Measurements from ENCODE around the gene SHE. TPM values are rescaled to one million over a fixed set of nuclear protein-coding genes. Genes with fewer than 3 reads are reported as not detected.

Gene SHE
- total RNA-seq, 2 experiments from 2014 or later, result not detected

DNA sequence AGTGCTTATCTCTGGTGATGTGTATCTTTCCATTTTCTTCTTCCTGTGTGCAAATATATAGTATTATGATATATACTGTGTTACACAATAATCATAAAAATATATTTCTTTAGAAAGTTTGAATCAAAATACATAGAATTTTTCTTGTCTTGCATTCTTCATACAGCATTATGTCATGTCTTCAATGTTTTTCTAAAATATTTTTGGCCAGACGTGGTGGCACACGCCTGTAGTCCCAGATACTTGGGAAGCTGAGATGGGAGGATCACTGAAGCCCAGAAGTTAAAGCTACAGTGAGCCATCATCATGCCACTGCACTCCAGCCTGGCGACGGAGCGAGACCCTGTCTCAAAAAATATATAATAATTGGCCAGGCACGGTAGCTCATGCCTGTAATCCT is 55.4 kb downstream of the SHE start:
- DNase-seq (ENCODE audit: low spot score), result no peak
- intact Hi-C loops (cut with micrococcal nuclease; ENCODE audit: unreplicated experiment), result no loop called here
- Histone ChIP-seq H3K4me1 (ENCODE audit: insufficient read depth, low read length, poor library complexity, severe bottlenecking) (no peaks in the 10 kb centered on the region), H3K9me3 (ENCODE audit: low read length) (no peaks in the 10 kb centered on the region), H3K27ac (ENCODE audit: low read depth, low read length, poor library complexity, severe bottlenecking) (no peak overlapping the region), H2AFZ (ENCODE audit: low read length) (no peak overlapping the region), H3K4me3 (ENCODE audit: low read depth, low read length, poor library complexity, severe bottlenecking) (no peak overlapping the region), H3K9me2 (ENCODE audit: insufficient read depth, low read length) (no peaks in the 10 kb centered on the region), H3K4me2 (ENCODE audit: low read length) (no peak overlapping the region), H3K79me2 (ENCODE audit: insufficient read depth, low read depth, low read length) (no peaks in the 10 kb centered on the region), H4K20me1 (ENCODE audit: insufficient read depth, low read length) (no peaks in the 10 kb centered on the region), H3K36me3 (ENCODE audit: insufficient read depth, low read length) (no peaks in the 10 kb centered on the region)
- ChIA-PET POLR2A (no interaction called here), CTCF (ENCODE audit: unreplicated experiment) (no interaction called here)
- no TSS peak for BruUV-seq (replicated peaks)
- TF ChIP-seq EZH2phosphoT487 (IDR thresholded peaks at IDR 0.05; ENCODE audit: borderline replicate concordance, low read depth, low read length), result no peak
- TF ChIP-seq, protein P1, sequence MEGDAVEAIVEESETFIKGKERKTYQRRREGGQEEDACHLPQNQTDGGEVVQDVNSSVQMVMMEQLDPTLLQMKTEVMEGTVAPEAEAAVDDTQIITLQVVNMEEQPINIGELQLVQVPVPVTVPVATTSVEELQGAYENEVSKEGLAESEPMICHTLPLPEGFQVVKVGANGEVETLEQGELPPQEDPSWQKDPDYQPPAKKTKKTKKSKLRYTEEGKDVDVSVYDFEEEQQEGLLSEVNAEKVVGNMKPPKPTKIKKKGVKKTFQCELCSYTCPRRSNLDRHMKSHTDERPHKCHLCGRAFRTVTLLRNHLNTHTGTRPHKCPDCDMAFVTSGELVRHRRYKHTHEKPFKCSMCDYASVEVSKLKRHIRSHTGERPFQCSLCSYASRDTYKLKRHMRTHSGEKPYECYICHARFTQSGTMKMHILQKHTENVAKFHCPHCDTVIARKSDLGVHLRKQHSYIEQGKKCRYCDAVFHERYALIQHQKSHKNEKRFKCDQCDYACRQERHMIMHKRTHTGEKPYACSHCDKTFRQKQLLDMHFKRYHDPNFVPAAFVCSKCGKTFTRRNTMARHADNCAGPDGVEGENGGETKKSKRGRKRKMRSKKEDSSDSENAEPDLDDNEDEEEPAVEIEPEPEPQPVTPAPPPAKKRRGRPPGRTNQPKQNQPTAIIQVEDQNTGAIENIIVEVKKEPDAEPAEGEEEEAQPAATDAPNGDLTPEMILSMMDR (conservative IDR thresholded peaks at IDR 0.05; ENCODE audit: low read length), result no peak

DNA sequence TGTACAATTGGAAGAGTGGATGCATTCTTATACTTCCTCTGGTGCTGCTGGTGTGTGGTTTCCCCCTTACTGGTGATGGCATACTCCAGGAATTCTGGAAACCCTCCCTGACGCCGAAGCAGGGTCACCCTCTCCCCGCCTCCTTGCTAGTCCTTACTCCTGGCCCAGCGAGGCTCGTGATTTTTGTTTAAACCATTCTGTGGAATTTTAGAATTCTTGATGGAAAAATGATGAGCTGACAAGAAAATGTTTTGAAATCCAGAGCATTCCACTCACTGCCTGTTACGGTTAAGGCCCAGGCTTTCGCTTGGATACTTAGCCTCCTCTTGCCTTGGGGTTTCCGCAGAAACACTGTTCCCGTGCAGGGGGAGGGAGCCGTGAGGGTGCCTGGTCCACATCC is 55.9 kb downstream of the SHE start:
- no peak overlapping the region for H2AFZ ChIP-seq (ENCODE audit: low read length)
- CTCF ChIA-PET (ENCODE audit: unreplicated experiment), result no interaction called here
- intact Hi-C loops (cut with micrococcal nuclease; ENCODE audit: unreplicated experiment), result no loop called here
- DNase-seq (ENCODE audit: low spot score), result no peak
- no peak overlapping the region for H3K4me2 ChIP-seq (ENCODE audit: low read length)
- POLR2A ChIA-PET, result interaction anchor here (0.6 kb wide), 2 partner anchors 131 to 1405 kb away, joined by 3 read pairs; no protein-coding TSS in a partner anchor
- no peaks in the 10 kb centered on the region for H3K9me3 ChIP-seq (ENCODE audit: low read length)
- TF ChIP-seq, protein P1 (conservative IDR thresholded peaks at IDR 0.05; ENCODE audit: low read length), result no peak
- TF ChIP-seq EZH2phosphoT487 (IDR thresholded peaks at IDR 0.05; ENCODE audit: borderline replicate concordance, low read depth, low read length), result no peak
- no peaks in the 10 kb centered on the region for H3K79me2 ChIP-seq (ENCODE audit: insufficient read depth, low read depth, low read length)
- H3K36me3 ChIP-seq (ENCODE audit: insufficient read depth, low read length), result no peaks in the 10 kb centered on the region
- H3K4me1 ChIP-seq (ENCODE audit: insufficient read depth, low read length, poor library complexity, severe bottlenecking), result no peaks in the 10 kb centered on the region
- H4K20me1 ChIP-seq (ENCODE audit: insufficient read depth, low read length), result no peaks in the 10 kb centered on the region
- BruUV-seq (replicated peaks), result no TSS peak
- H3K27ac ChIP-seq (ENCODE audit: low read depth, low read length, poor library complexity, severe bottlenecking), result no peak overlapping the region
- H3K9me2 ChIP-seq (ENCODE audit: insufficient read depth, low read length), result no peaks in the 10 kb centered on the region
- H3K4me3 ChIP-seq (ENCODE audit: low read depth, low read length, poor library complexity, severe bottlenecking), result no peak overlapping the region

DNA sequence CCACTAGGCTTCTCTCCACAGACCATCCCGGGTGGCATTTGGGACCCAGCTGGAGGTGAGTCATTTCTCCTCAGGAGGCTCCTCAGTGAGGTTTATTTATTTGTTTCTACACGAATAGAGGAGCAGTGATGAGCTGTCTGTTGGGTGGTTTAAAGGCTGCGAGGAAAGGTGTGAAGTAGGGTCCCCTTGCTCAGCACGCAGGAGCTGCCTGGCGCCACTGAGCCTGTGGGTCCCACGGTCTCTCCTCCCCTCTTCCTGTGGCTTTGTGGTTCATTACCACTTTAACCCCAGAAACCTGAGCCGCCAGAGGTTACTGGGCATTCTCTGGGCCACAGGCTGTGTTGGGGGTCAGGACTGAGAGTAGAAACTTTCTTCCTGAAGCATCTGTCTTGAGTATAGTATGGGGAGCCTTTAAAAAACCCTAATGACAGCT is 57.2 kb downstream of the SHE start:
- Histone ChIP-seq H3K27ac (ENCODE audit: low read depth, low read length, poor library complexity, severe bottlenecking) (no peak overlapping the region), H3K4me3 (ENCODE audit: low read depth, low read length, poor library complexity, severe bottlenecking) (no peak overlapping the region), H4K20me1 (ENCODE audit: insufficient read depth, low read length) (no peaks in the 10 kb centered on the region), H3K79me2 (ENCODE audit: insufficient read depth, low read depth, low read length) (no peaks in the 10 kb centered on the region), H3K9me3 (ENCODE audit: low read length) (no peaks in the 10 kb centered on the region), H3K36me3 (ENCODE audit: insufficient read depth, low read length) (no peaks in the 10 kb centered on the region), H2AFZ (ENCODE audit: low read length) (no peak overlapping the region), H3K4me2 (ENCODE audit: low read length) (no peak overlapping the region), H3K4me1 (ENCODE audit: insufficient read depth, low read length, poor library complexity, severe bottlenecking) (no peaks in the 10 kb centered on the region), H3K9me2 (ENCODE audit: insufficient read depth, low read length) (no peaks in the 10 kb centered on the region)
- intact Hi-C loops (cut with micrococcal nuclease; ENCODE audit: unreplicated experiment), result no loop called here
- no TSS peak for BruUV-seq (replicated peaks)
- ChIA-PET POLR2A (interaction anchor here (0.8 kb wide), 1 partner anchor 112 kb away, joined by 3 read pairs; no protein-coding TSS in a partner anchor), CTCF (ENCODE audit: unreplicated experiment) (no interaction called here)
- no peak for DNase-seq (ENCODE audit: low spot score)
- TF ChIP-seq, protein P1 (conservative IDR thresholded peaks at IDR 0.05; ENCODE audit: low read length), result no peak
- no peak for TF ChIP-seq EZH2phosphoT487 (IDR thresholded peaks at IDR 0.05; ENCODE audit: borderline replicate concordance, low read depth, low read length)

All from OCI-LY7 (cell line).